GM18499 (cell line): ENCODE measurements around the gene PAPPA.

Source experiments
- ATAC-seq: cut with Tn5 transposase; IDR thresholded peaks from one replicate; pipeline ENCODE4 v1.9.1; 2021; ENCODE audit warnings: moderate number of reproducible peaks; ENCODE audit not compliant: insufficient read depth, unreplicated experiment

PAPPA gene

GRCh38 chr9:116334546-116335150 is 181.1 kb downstream of the PAPPA start:
- ATAC-seq, result no peak

GRCh38 chr9:116335392-116335791 is 181.8 kb downstream of the PAPPA start:
- ATAC-seq, result no peak

DNA sequence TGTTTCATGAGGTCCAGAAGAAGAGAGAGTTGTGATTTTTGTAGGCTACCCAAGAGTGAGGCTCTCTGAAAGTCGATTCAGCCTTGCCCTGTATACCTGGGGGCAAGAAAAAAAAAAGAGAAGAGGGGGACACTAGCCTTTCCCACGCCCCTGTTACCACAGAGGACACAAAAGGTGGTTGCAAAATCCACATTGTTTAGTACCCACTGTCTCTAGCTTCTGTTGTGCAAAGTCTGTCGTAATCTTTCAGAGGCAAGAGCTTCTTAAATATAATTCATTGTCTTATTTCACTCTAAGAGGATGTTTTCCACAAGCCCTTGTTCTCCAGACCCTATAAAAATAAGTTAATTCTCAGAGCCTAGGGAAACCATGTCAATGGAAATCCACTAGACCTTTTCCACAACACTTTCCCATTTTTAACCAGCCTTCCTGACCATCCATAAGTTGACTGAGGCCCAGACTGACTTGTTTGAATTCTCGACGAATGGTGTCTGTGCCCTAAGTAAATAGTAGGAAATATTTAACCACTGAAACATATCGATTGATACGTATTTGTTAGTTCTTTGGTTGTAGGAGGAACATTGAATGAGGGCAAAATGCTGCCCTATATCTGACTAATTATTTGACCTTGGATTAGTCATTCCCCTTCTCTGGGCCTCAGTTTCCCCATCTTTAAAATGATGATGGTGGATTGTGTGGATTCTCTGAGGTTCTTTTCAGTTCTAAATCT is 182.7 kb downstream of the PAPPA start:
- no peak for ATAC-seq

GRCh38 chr9:116337015-116337414 is 183.4 kb downstream of the PAPPA start:
- no peak for ATAC-seq

DNA sequence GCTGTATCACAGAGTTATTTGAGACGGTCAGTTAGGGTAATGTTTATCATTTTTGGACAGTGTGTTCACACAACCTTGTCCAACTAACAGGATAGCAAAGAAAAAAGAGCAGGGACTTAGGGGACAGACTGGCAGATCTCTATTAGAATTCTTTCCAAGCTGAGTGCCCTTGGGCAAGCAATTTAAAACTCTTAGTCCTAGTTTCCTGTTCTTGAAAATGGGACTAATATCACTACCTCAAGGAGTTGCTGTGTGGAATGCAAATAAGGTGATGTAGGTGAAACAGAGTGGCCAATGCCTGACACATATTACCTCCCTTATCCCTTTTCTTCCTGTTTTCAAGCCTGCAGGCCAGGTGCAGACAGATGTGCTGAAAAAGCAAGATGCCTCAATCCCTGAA is 186.7 kb downstream of the PAPPA start:
- ATAC-seq, result no peak

GRCh38 chr9:116342061-116342460 is 188.5 kb downstream of the PAPPA start:
- no peak for ATAC-seq

- no peak for ATAC-seq
Measured at GRCh38 chr9:116342941-116343340, 189.3 kb downstream of the PAPPA start.

GRCh38 chr9:116344416-116344815 is 190.8 kb downstream of the PAPPA start:
- no peak for ATAC-seq

DNA sequence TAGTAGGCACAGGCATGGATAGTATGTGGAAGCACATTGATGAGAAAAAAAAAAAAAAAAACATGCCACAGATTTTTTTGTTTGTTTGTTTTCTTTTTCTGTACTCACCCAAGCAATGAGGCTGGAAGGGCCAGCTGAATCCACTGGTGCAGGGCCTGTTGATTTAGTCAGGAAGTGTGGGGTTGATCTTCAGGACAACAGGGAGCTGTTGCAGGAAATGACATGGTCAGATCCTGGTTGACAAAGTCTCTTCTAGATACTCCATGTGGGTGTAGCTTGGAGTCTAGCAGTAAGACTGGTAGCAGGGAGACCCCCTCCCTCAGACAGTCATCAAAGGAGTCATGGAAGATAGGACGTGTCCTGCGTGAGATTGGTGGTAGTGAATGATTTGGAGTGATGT is 191.8 kb downstream of the PAPPA start:
- ATAC-seq, result no peak

- ATAC-seq, result no peak
Measured at GRCh38 chr9:116345817-116346216, 192.2 kb downstream of the PAPPA start.

DNA sequence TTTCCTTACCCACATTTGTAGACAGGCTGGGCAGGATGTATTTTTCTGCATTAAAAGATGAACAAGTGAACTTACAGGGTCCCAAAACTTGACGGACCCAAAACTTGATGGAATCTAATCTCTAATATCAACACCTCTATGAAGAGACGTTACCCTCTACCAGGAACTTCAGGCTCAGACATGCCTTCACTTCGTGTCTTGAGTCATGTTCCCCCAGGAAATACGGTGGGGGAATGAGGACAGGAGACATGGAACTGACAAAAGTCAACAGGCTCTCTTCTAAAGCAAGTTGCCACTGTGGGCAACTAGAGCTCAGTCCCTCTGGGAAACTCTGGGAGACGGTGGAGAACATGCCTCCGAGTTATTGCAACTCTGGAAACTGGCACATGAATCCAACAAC is 196.1 kb downstream of the PAPPA start:
- no peak for ATAC-seq

DNA sequence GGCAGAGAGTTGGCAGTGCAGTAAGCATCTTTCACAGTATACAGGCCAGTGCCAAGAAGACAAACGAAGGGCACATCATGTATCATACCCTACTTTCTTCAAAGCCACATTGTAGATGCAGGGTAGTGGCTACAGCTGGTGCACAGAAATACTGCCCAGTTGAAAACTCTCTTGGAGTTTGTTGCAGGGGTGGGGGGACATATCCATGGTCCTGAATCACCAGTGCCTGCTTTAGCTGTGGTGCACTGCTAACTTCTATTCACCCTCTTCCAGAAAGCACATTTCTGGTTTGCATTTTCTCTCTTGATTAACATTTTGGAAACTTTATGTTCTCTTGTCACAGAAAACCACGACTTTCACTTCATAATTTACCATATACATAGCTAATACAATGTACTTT is 196.6 kb downstream of the PAPPA start:
- no peak for ATAC-seq

GRCh38 chr9:116352958-116353357 is 199.4 kb downstream of the PAPPA start:
- ATAC-seq, result no peak

DNA sequence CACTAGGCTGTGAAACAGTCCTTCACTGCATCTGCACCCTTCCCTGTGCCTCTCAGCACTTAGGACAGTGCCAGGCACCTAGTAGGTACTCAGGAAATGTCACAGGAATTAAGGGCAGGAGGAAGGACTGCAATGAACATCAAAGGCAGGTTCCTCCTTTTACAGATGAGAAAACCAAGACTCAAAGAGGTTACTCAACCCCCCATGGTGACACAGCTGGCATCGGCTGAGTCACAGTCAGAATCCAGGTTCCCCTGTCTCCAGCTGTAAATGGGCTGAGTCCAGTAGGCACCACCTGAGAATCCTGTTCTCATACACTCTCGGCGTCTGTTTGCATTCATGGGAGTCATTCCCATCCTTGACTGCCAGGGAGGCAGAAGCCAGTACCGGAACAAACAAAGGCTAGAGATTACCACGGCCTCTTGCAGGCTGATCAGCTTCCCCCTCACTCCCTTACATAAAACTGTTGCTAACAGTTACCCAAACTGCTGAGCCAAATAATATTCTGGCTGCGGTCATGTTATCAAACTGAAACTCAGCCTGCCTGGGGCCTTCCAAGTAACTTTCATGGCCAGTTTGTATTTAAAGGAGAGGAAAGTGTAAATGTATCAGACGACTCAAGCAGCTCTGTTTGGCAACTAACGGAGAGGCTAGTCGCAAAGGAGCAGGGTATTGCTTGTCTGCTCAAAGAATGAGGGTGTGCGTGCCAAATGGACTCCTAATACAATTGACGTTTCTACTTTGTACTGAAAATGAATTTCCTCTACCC is 201.7 kb downstream of the PAPPA start:
- no peak for ATAC-seq

DNA sequence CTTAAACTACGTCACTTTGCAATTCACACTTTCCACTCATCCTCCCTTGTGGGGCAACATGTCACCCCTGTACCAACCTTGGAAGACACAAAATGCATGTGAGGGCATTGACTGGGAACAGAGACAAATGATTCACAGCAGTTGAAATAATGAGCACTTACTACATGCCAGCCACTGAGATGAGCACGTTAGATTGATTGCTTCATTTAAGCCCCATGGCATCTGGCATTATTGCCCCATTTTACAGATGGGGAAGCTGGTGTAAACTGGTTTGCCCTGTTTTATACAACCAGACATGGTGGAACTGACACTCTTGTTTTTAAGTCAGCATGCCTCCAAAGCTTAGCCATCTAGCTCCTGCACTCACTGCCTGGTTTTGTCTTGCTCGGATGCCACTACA is 204.7 kb downstream of the PAPPA start:
- ATAC-seq, result no peak

DNA sequence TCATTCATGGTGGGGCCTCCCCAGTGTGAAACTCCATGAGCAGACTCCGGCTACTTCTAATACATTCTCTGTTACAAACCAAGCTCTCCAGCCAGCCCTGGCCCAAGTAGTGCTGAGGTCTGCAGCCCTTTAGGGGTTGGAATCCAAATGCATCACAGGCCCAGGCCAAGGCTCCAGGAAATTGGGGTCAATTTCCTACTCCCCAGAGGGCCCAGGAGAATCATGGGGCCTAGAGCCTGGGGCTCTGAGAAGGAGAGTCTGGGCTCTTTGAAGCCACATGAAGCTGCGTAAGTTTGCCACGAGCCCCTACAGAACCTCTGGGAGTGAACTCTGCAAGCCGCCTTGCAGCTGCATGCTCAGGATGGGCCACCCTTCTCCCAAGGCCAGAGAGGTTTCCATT is 206.4 kb downstream of the PAPPA start:
- no peak for ATAC-seq

- ATAC-seq, result no peak
Measured at GRCh38 chr9:116360989-116361388, 207.4 kb downstream of the PAPPA start.

DNA sequence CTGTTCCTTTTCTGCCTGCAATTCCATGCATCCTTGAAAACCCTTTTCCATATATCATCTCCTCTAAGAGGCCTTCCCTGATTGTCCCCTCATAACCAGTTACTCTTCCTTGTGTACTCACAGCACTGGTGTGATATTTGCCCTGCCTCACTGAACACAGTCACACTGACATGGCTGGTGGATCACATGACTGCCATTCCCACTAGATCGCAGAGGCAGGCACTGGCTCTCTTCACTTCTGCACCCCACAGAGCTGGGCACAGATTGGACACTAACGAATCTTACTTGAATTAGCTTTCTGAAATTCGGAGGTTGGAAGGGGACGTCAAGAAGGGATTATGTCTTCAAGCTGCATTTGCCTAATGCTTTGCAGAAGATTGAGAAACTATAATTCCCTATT is 208.0 kb downstream of the PAPPA start:
- no peak for ATAC-seq

DNA sequence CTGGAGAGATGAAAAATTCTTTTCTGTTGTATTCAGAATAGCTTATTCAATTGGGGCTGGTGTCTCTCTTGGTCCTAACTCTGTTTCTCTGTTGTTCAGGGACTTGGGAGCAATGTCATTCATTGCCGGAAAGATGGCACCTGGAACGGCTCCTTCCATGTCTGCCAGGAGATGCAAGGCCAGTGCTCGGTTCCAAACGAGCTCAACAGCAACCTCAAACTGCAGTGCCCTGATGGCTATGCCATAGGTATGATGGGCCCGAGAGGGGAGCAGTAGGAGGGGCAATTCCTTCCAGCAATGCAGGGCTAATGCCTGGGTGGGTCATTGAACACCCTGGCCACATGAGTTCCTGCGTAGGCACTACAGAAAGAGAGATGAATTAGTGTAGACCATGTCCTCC is 208.9 kb downstream of the PAPPA start:
- ATAC-seq, result no peak

GRCh38 chr9:116365056-116365471 is 211.5 kb downstream of the PAPPA start:
- no peak for ATAC-seq

DNA sequence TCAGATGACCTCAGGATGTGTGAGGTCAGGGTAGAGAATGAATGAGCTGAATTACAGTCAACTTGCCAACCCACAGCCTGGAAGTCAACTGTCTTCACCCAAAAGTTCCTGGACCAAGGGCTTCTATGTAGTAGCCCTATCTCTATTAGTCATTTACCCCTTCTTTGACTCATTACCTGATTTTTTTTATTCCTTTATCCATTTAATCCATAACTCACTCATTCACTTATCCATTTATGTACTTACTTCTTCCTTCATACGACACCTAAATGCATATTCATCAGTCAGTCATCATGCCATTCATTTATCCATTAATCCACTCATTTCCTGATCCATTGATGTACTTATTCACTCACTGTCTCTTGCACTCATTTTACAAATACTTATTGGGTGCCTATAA is 212.7 kb downstream of the PAPPA start:
- no peak for ATAC-seq
